ENCODE measurements around the gene EXTL2.

EXTL2 gene

DNA sequence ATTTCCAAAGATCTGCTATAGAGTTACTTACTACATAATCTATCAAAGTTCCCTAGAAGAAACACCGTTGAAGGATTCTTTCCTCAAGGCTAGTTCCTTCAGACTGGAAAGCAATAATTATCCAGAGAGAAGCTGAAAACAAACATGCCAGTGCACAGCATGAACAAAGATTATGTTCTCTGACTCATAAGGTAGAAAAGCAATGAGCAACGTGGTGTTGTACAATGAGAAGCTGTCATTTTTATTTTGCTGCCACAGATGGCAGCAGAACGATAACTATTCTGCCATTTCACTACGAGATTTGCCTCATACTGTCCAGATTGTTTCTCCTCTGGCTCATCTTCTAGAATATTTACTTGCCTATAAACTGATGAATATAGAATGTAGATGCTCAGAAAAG is 10.7 kb downstream of the EXTL2 start:
- FAIRE-seq (no peak), DNase-seq (ENCODE audit: insufficient read length, low spot score) (no peak)
- TF ChIP-seq PAX5 (IDR thresholded peaks at IDR 0.05; ENCODE audit: insufficient read depth, low read length, severe bottlenecking), result no peak
- no peak for TF ChIP-seq SPI1 (IDR thresholded peaks at IDR 0.05; ENCODE audit: low read depth, low read length)
- no peak for TF ChIP-seq POLR2AphosphoS5 (IDR thresholded peaks at IDR 0.05; ENCODE audit: low read depth, low read length)
- TF ChIP-seq POLR2A (IDR thresholded peaks at IDR 0.05; ENCODE audit: low read depth, low read length), result no peak
- no peak for TF ChIP-seq TAF1 (IDR thresholded peaks at IDR 0.05; ENCODE audit: low read depth, low read length)
- TF ChIP-seq POU2F2 (IDR thresholded peaks at IDR 0.05; ENCODE audit: low read depth, low read length), result no peak

GRCh38 chr1:100882698-100883097 is 11.9 kb downstream of the EXTL2 start:
- TF ChIP-seq POU2F2 (IDR thresholded peaks at IDR 0.05; ENCODE audit: low read depth, low read length) (no peak), POLR2AphosphoS5 (IDR thresholded peaks at IDR 0.05; ENCODE audit: low read depth, low read length) (no peak), SPI1 (IDR thresholded peaks at IDR 0.05; ENCODE audit: low read depth, low read length) (no peak), POLR2A (IDR thresholded peaks at IDR 0.05; ENCODE audit: low read depth, low read length) (no peak), TAF1 (IDR thresholded peaks at IDR 0.05; ENCODE audit: low read depth, low read length) (no peak), PAX5 (IDR thresholded peaks at IDR 0.05; ENCODE audit: insufficient read depth, low read length, severe bottlenecking) (no peak)
- FAIRE-seq (peak; percentile 41), DNase-seq (ENCODE audit: insufficient read length, low spot score) (no peak)

DNA sequence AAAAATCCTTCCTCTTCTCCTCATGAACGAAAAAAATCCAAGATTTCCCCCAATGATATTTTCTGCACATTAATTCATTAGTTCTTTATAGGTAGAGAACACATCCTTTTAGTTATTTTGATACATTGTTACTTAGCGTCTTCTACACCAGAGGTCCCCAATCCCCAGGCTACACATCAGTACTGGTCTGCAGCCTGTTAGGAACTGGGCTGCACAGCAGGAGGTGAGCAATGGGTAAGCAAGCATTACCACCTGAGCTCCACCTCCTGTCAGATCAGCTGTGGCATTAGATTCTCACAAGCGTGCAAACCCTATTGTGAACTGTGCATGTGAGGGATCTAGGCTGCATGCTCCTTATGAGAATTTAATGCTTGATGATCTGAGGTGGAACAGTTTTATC is 13.0 kb downstream of the EXTL2 start:
- DNase-seq (ENCODE audit: insufficient read length, low spot score), result no peak
- TF ChIP-seq POU2F2 (IDR thresholded peaks at IDR 0.05; ENCODE audit: low read depth, low read length) (no peak), PAX5 (IDR thresholded peaks at IDR 0.05; ENCODE audit: insufficient read depth, low read length, severe bottlenecking) (no peak), POLR2A (IDR thresholded peaks at IDR 0.05; ENCODE audit: low read depth, low read length) (no peak), TAF1 (IDR thresholded peaks at IDR 0.05; ENCODE audit: low read depth, low read length) (no peak), SPI1 (IDR thresholded peaks at IDR 0.05; ENCODE audit: low read depth, low read length) (no peak)
- FAIRE-seq, result no peak

DNA sequence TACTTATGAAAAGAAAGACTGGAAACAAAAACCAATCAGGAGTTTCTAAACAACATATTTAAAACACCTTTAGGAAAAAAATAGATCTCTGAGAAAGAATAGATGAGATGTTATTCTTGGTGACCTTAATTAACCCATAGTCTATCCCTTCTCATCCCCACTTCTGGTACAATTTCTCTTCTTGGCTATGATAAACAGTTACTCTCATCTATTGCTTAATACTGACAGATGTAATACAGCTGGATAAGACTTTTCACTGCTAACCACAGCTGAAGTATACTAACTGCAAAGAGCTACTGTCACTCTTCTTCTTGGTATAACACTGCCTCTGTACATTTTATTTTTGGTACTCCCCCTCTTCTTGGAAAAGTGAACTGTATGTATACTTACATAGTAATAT is 15.2 kb downstream of the EXTL2 start:
- FAIRE-seq (no peak), DNase-seq (ENCODE audit: insufficient read length, low spot score) (no peak)
- no peak for TF ChIP-seq TAF1 (IDR thresholded peaks at IDR 0.05; ENCODE audit: low read depth, low read length)
- TF ChIP-seq SPI1 (IDR thresholded peaks at IDR 0.05; ENCODE audit: low read depth, low read length), result no peak
- TF ChIP-seq POU2F2 (IDR thresholded peaks at IDR 0.05; ENCODE audit: low read depth, low read length), result no peak
- TF ChIP-seq PAX5 (IDR thresholded peaks at IDR 0.05; ENCODE audit: insufficient read depth, low read length, severe bottlenecking), result no peak
- TF ChIP-seq POLR2A (IDR thresholded peaks at IDR 0.05; ENCODE audit: low read depth, low read length), result no peak
- TF ChIP-seq POLR2AphosphoS5 (IDR thresholded peaks at IDR 0.05; ENCODE audit: low read depth, low read length), result no peak

DNA sequence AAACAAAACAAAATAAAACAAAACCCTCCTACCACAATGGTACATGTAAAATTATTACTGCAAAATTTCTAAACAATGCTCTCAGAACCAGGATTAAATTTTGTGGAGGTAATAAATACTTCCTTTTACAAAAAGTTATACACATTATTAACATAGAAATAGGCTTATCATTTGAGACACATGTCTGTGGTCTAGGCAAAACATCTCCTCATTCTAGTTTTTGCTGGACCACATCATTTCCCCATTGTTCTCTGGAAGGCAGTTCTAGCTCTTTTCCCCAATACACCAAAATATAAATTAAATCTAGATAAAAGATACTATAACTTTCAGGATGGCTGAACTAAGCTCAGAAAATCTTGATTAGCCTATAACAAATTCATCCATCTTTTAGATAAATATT is 18.4 kb downstream of the EXTL2 start:
- no peak for FAIRE-seq

GRCh38 chr1:100875228-100875627 is 19.4 kb downstream of the EXTL2 start:
- DNase-seq (ENCODE audit: insufficient read length, low spot score) (no peak), FAIRE-seq (no peak)
- no peak for TF ChIP-seq POLR2A (IDR thresholded peaks at IDR 0.05; ENCODE audit: low read depth, low read length)
- TF ChIP-seq TAF1 (IDR thresholded peaks at IDR 0.05; ENCODE audit: low read depth, low read length), result no peak
- no peak for TF ChIP-seq POU2F2 (IDR thresholded peaks at IDR 0.05; ENCODE audit: low read depth, low read length)
- no peak for TF ChIP-seq PAX5 (IDR thresholded peaks at IDR 0.05; ENCODE audit: insufficient read depth, low read length, severe bottlenecking)
- TF ChIP-seq SPI1 (IDR thresholded peaks at IDR 0.05; ENCODE audit: low read depth, low read length), result no peak
- no peak for TF ChIP-seq POLR2AphosphoS5 (IDR thresholded peaks at IDR 0.05; ENCODE audit: low read depth, low read length)

More for the DNA sequence above, 18.4 kb downstream of the EXTL2 start:
- no peak for DNase-seq (ENCODE audit: insufficient read length, low spot score)
- no peak for TF ChIP-seq SPI1 (IDR thresholded peaks at IDR 0.05; ENCODE audit: low read depth, low read length)
- no peak for TF ChIP-seq POLR2A (IDR thresholded peaks at IDR 0.05; ENCODE audit: low read depth, low read length)
- no peak for TF ChIP-seq PAX5 (IDR thresholded peaks at IDR 0.05; ENCODE audit: insufficient read depth, low read length, severe bottlenecking)
- TF ChIP-seq POLR2AphosphoS5 (IDR thresholded peaks at IDR 0.05; ENCODE audit: low read depth, low read length), result no peak

DNA sequence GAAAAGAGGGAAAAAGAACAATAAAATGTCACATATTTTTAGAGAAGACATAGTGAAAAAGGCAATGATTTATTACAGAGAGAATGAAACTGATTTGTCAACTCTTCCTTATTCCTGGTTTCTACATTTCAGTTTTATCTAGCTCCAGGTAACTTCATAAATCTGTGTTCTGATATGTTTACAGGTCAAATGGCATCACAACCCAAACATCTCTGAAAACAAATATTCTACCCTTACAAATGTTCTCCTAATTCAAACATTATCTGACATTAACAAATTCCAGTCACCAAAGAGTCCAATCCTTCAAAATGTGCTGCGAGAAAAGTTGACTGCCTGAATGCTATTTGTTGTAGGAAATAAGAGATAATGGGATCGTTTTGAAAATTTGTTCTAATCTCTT is 20.2 kb downstream of the EXTL2 start:
- TF ChIP-seq POLR2AphosphoS5 (IDR thresholded peaks at IDR 0.05; ENCODE audit: low read depth, low read length) (no peak), PAX5 (IDR thresholded peaks at IDR 0.05; ENCODE audit: insufficient read depth, low read length, severe bottlenecking) (no peak), TAF1 (IDR thresholded peaks at IDR 0.05; ENCODE audit: low read depth, low read length) (no peak)
- no peak for FAIRE-seq
- DNase-seq (ENCODE audit: insufficient read length, low spot score), result no peak

DNA sequence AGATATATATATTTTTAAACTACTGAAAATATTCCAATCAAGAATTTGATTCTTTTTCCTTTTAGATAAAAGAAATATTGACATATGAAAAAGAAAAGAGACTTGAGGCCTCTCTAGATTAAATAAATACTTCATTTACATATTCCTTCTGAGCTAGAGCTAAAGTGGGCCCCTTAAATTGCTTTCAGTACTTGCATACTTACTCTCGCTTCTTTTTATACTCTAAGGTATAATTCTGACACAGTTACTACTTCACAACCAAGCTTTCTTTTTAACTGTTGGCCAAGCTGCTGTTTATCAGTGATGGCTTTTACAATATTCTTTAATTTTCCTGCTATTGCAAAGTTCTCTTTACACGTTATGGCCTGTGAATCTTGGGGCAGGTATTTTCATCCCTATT is 24.6 kb downstream of the EXTL2 start:
- DNase-seq (ENCODE audit: insufficient read length, low spot score), result no peak
- no peak for FAIRE-seq
- TF ChIP-seq PAX5 (IDR thresholded peaks at IDR 0.05; ENCODE audit: insufficient read depth, low read length, severe bottlenecking), result no peak
- no peak for TF ChIP-seq POLR2AphosphoS5 (IDR thresholded peaks at IDR 0.05; ENCODE audit: low read depth, low read length)
- TF ChIP-seq POU2F2 (IDR thresholded peaks at IDR 0.05; ENCODE audit: low read depth, low read length), result no peak
- TF ChIP-seq SPI1 (IDR thresholded peaks at IDR 0.05; ENCODE audit: low read depth, low read length), result no peak
- TF ChIP-seq TAF1 (IDR thresholded peaks at IDR 0.05; ENCODE audit: low read depth, low read length), result no peak
- no peak for TF ChIP-seq POLR2A (IDR thresholded peaks at IDR 0.05; ENCODE audit: low read depth, low read length)

- TF ChIP-seq POLR2A (IDR thresholded peaks at IDR 0.05; ENCODE audit: low read depth, low read length) (no peak), SPI1 (IDR thresholded peaks at IDR 0.05; ENCODE audit: low read depth, low read length) (no peak), POU2F2 (IDR thresholded peaks at IDR 0.05; ENCODE audit: low read depth, low read length) (no peak), TAF1 (IDR thresholded peaks at IDR 0.05; ENCODE audit: low read depth, low read length) (no peak), POLR2AphosphoS5 (IDR thresholded peaks at IDR 0.05; ENCODE audit: low read depth, low read length) (no peak), PAX5 (IDR thresholded peaks at IDR 0.05; ENCODE audit: insufficient read depth, low read length, severe bottlenecking) (no peak)
- no peak for FAIRE-seq
- no peak for DNase-seq (ENCODE audit: insufficient read length, low spot score)
Observed at GRCh38 chr1:100868364-100868995, 26.2 kb downstream of the EXTL2 start.

DNA sequence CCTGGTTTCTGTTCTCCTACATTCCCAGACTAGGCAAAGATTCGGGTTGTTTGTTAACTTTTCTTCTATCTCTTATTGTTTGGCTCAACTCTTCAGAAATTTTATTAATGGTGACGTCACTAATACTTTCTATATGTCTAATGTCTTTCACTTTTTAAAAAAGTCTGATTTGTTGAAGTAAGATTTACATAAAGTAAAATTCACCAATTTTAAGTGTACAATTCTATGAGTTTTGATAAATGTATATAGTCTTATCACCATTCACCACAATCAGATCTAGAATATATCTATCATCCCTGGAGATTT is 27.8 kb downstream of the EXTL2 start:
- FAIRE-seq (no peak), DNase-seq (ENCODE audit: insufficient read length, low spot score) (no peak)
- TF ChIP-seq POLR2AphosphoS5 (IDR thresholded peaks at IDR 0.05; ENCODE audit: low read depth, low read length) (no peak), POU2F2 (IDR thresholded peaks at IDR 0.05; ENCODE audit: low read depth, low read length) (no peak), TAF1 (IDR thresholded peaks at IDR 0.05; ENCODE audit: low read depth, low read length) (no peak), POLR2A (IDR thresholded peaks at IDR 0.05; ENCODE audit: low read depth, low read length) (no peak), PAX5 (IDR thresholded peaks at IDR 0.05; ENCODE audit: insufficient read depth, low read length, severe bottlenecking) (no peak), SPI1 (IDR thresholded peaks at IDR 0.05; ENCODE audit: low read depth, low read length) (no peak)
